Endothelial cell of umbilical vein (primary cell): ENCODE measurements around the gene DUS1L. TPM values are rescaled to one million over a fixed set of nuclear protein-coding genes. Genes with fewer than 3 reads are reported as not detected.

ENCODE experiments used
- BruUV-seq: library from RNA; stranded (reverse); fragments of 400-500 nt; replicated peaks from 2 replicates; lab custom pipeline; 2021; lab: Mats Ljungman, UMichigan
- CTCF ChIA-PET: fragments of 300-600, 350-600 bp; sonication (Branson Sonifier 250); formaldehyde crosslinking; loops from one replicate; lab custom pipeline; 2021; ENCODE audit warnings: antibody characterized with exemption, inconsistent platforms; lab: Charles Lee
- POLR2A ChIA-PET: fragments of 300-600, 350-600 bp; sonication (Branson Sonifier 250); formaldehyde crosslinking; loops from one replicate; lab custom pipeline; 2021; ENCODE audit warnings: antibody characterized with exemption, inconsistent platforms; lab: Charles Lee
- DNase-seq: peaks from one replicate; pipeline ENCODE4 v3.0.0-alpha.2; 2011; ENCODE audit warnings: low read depth, low spot score
- FAIRE-seq: peaks from 2 replicates; lab custom pipeline; 2011; peaks lifted over from hg19 to GRCh38; lab: Jason Lieb, UNC
- H2AFZ ChIP-seq: 2 replicates; pipeline ENCODE4 v1.6.0; 2012; ENCODE audit warnings: low read depth, low read length, control low read depth, inconsistent platforms
- H3K27ac ChIP-seq: 2 replicates; pipeline ENCODE4 v1.5.1; 2011; ENCODE audit warnings: low read depth, mild to moderate bottlenecking, control low read depth, low read length, moderate library complexity; ENCODE audit not compliant: insufficient read depth
- H3K27me3 ChIP-seq, 2 experiments: 2 replicates each; pipeline versions ENCODE4 v1.6.0 to v1.6.1; 2011; ENCODE audit warnings: low read length in 2 of 2, mixed read lengths in 1 of 2; ENCODE audit not compliant: control insufficient read depth in 2 of 2, insufficient read depth in 2 of 2
- H3K36me3 ChIP-seq, 2 experiments: 2 replicates in 1 of 2; 3 replicates in 1 of 2; pipeline ENCODE4 v1.5.1; 2011; ENCODE audit warnings: low read length in 2 of 2, mild to moderate bottlenecking in 1 of 2, moderate library complexity in 1 of 2; ENCODE audit not compliant: control insufficient read depth in 2 of 2, insufficient read depth in 2 of 2; ENCODE audit errors: extremely low read depth in 1 of 2
- H3K4me1 ChIP-seq: 3 replicates; pipeline ENCODE4 v1.5.1; 2011; ENCODE audit warnings: mild to moderate bottlenecking, low read length; ENCODE audit not compliant: control insufficient read depth, insufficient read depth; ENCODE audit errors: extremely low read depth
- H3K4me2 ChIP-seq: 2 replicates; pipeline ENCODE4 v1.6.1; 2011; ENCODE audit warnings: low read length, control low read depth, mixed read lengths; ENCODE audit not compliant: insufficient read depth
- H3K4me3 ChIP-seq, 3 experiments: fragments of 200-600 bp in 1 of 3; sonication (generic), shearing (Covaris generic) in 1 of 3; replicated peaks in 1 of 3; 2 replicates each; pipeline ENCODE4 v1.5.1; 2011 to 2016; ENCODE audit warnings: control low read depth in 3 of 3, low read length in 3 of 3, mild to moderate bottlenecking in 2 of 3, inconsistent platforms in 1 of 3, low read depth in 1 of 3, moderate library complexity in 1 of 3; ENCODE audit not compliant: insufficient read depth in 1 of 3
- H3K79me2 ChIP-seq: 2 replicates; pipeline ENCODE4 v1.6.0; 2012; ENCODE audit warnings: low read length, inconsistent platforms; ENCODE audit not compliant: control insufficient read depth, insufficient read depth
- H3K9ac ChIP-seq: replicated peaks from 2 replicates; pipeline ENCODE3; 2011; ENCODE audit warnings: low read length, control low read depth; ENCODE audit not compliant: insufficient read depth; ENCODE audit errors: extremely low read depth
- H3K9me1 ChIP-seq: replicated peaks from 3 replicates; pipeline ENCODE4 v1.6.0; 2011; ENCODE audit warnings: mild to moderate bottlenecking, low read length; ENCODE audit not compliant: control insufficient read depth, insufficient read depth; ENCODE audit errors: extremely low read depth
- H3K9me3 ChIP-seq: replicated peaks from 2 replicates; pipeline ENCODE4 v1.5.1; 2012; ENCODE audit warnings: low read length, inconsistent platforms; ENCODE audit not compliant: control insufficient read depth, insufficient read depth
- H4K20me1 ChIP-seq: replicated peaks from 2 replicates; pipeline ENCODE3; 2011; ENCODE audit warnings: mild to moderate bottlenecking, low read length; ENCODE audit not compliant: control insufficient read depth, insufficient read depth; ENCODE audit errors: extremely low read depth
- CTCF ChIP-seq, 2 donors: IDR thresholded peaks; 1 replicate in 1 of 2; 2 replicates in 1 of 2; pipeline ENCODE4 v1.5.1; 2011; ENCODE audit warnings: low read length in 2 of 2, mild to moderate bottlenecking in 2 of 2, moderate library complexity in 2 of 2, control low read depth in 1 of 2, inconsistent platforms in 1 of 2, low read depth in 1 of 2; ENCODE audit not compliant: insufficient read depth in 1 of 2; ENCODE audit errors: extremely low read depth in 1 of 2
- EZH2 ChIP-seq: IDR thresholded peaks from 2 replicates; pipeline ENCODE4 v1.6.1; 2012; ENCODE audit warnings: borderline replicate concordance, low read depth, mild to moderate bottlenecking, moderate library complexity, low read length, inconsistent platforms; ENCODE audit not compliant: severe bottlenecking
- FOS ChIP-seq: IDR thresholded peaks from 2 replicates; pipeline ENCODE4 v1.6.1; 2011; ENCODE audit warnings: mild to moderate bottlenecking, low read length, moderate library complexity, borderline replicate concordance; ENCODE audit not compliant: insufficient read depth
- GATA2 ChIP-seq: IDR thresholded peaks from 2 replicates; pipeline ENCODE4 v1.7.0; 2011; ENCODE audit warnings: low read depth, mild to moderate bottlenecking, moderate library complexity, mixed read lengths, low read length; ENCODE audit not compliant: insufficient read length, insufficient read depth
- JUN ChIP-seq: IDR thresholded peaks from 2 replicates; pipeline ENCODE4 v1.6.1; 2011; ENCODE audit warnings: borderline replicate concordance, low read depth; ENCODE audit not compliant: insufficient read length, insufficient read depth
- MYC ChIP-seq: IDR thresholded peaks from one replicate; pipeline ENCODE4 v1.6.1; 2011; ENCODE audit warnings: mild to moderate bottlenecking, low read depth, low read length
- POLR2A ChIP-seq: IDR thresholded peaks from 2 replicates; pipeline ENCODE4 v1.6.1; 2012; ENCODE audit warnings: low read depth, mild to moderate bottlenecking, control low read depth, low read length
- POLR2AphosphoS5 ChIP-seq: IDR thresholded peaks from 2 replicates; pipeline ENCODE4 v1.6.1; 2012; ENCODE audit warnings: low read depth, mild to moderate bottlenecking, control low read depth, low read length, moderate library complexity; ENCODE audit not compliant: insufficient read depth
- dilution Hi-C: fragments of 300-500 bp; cut with MboI; formaldehyde crosslinking; loops from one replicate; pipeline ENCODE4 v1.15.0; 2019; ENCODE audit warnings: low sequenced_read_pairs; ENCODE audit not compliant: extremely low pct_ligation_motif_present
- intact Hi-C: fragments of 100-400 bp; cut with micrococcal nuclease; formaldehyde crosslinking; loops from one replicate; pipeline ENCODE4 v1.10.0; 2022
- polyA plus RNA-seq, 4 experiments: library from polyadenylated mRNA; depleted of rRNA in 3 of 4; stranded (reverse) in 3 of 4; unstranded in 1 of 4; fragments of >200 nt; gene quantifications; 2 replicates each; pipeline versions ENCODE4 v1.2.1 to v1.2.3, GENCODE V29; 2011 to 2012; ENCODE audit warnings: missing spikeins in 1 of 4
- total RNA-seq: library from RNA; stranded (reverse); gene quantifications from 2 replicates; pipeline ENCODE4 v1.2.3, GENCODE V29; 2021
- TF ChIP-seq, protein P1 (sequence below): IDR thresholded peaks from 2 replicates; pipeline ENCODE4 v1.6.1; 2011; ENCODE audit not compliant: insufficient read depth, insufficient read length

DUS1L gene
- total and polyA plus RNA-seq, 2 donors (not counting 3 experiments of a cell fraction or from before 2014, with no cell fraction given), result 60.1 to 92.9 TPM

- H3K9me1 ChIP-seq, result no peaks in the 10 kb centered on the region
- BruUV-seq, result no TSS peak
- intact Hi-C loops (no loop called here), dilution Hi-C loops (no loop called here)
- no peak overlapping the region for H2AFZ ChIP-seq
- peaks cover 0 to under 1% of the 10 kb centered on the region in 2 experiments for H3K36me3 ChIP-seq
- H4K20me1 ChIP-seq, result no peaks in the 10 kb centered on the region
- TF ChIP-seq, protein P1, sequence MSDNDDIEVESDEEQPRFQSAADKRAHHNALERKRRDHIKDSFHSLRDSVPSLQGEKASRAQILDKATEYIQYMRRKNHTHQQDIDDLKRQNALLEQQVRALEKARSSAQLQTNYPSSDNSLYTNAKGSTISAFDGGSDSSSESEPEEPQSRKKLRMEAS, result no peak
- TF ChIP-seq JUN (no peak), POLR2A (no peak), EZH2 (no peak), GATA2 (no peak), FOS (no peak), CTCF (IDR thresholded peaks at IDR 0.05; ENCODE audit: extremely low read depth in 1 of 2, insufficient read depth in 1 of 2, low read depth in 1 of 2, low read length in 2 of 2) (no peak), POLR2AphosphoS5 (no peak), MYC (no peak)
- FAIRE-seq (no peak), DNase-seq (no peak)
- H3K4me3 ChIP-seq, result no peak overlapping the region
- H3K27me3 ChIP-seq, result no peaks in the 10 kb centered on the region
- no peaks in the 10 kb centered on the region for H3K9me3 ChIP-seq
- ChIA-PET POLR2A (interaction anchor here (0.6 kb wide), 1 partner anchor 31 kb away, joined by 4 read pairs; no protein-coding TSS in a partner anchor), CTCF (no interaction called here)
- no peak overlapping the region for H3K4me2 ChIP-seq
- no peaks in the 10 kb centered on the region for H3K4me1 ChIP-seq
- H3K9ac ChIP-seq, result no peak overlapping the region
- H3K27ac ChIP-seq, result no peak overlapping the region
- H3K79me2 ChIP-seq, result no peaks in the 10 kb centered on the region
Observed at GRCh38 chr17:82042649-82043048, 23.0 kb downstream of the DUS1L start.
